DND-41 (cell line): ENCODE results near the gene FLRT1.

Source experiments
- ATAC-seq: fragments of 200-7000 bp; cut with Tn5 transposase; 3 replicates; pipeline ENCODE4 v1.9.1; 2021; ENCODE audit warnings: low read depth; ENCODE audit not compliant: insufficient read depth
- DNase-seq: peaks from one replicate; pipeline ENCODE4 v3.0.0-alpha.2; 2020
- H2AFZ ChIP-seq: 2 replicates; pipeline ENCODE4 v1.6.0; 2012; ENCODE audit warnings: low read depth, low read length
- H3K27ac ChIP-seq: 2 replicates; pipeline ENCODE4 v1.5.1; 2012; ENCODE audit warnings: low read length, inconsistent platforms
- H3K27me3 ChIP-seq: fragments of 200-600 bp; sonication (generic); 2 replicates; pipeline ENCODE4 v1.6.0; 2012; ENCODE audit warnings: low read length, mild to moderate bottlenecking, inconsistent platforms; ENCODE audit not compliant: insufficient read depth, poor library complexity
- H3K36me3 ChIP-seq: 2 replicates; pipeline ENCODE4 v1.5.1; 2012; ENCODE audit warnings: low read length, inconsistent platforms; ENCODE audit not compliant: insufficient read depth
- H3K4me1 ChIP-seq: 2 replicates; pipeline ENCODE4 v1.5.1; 2012; ENCODE audit warnings: mild to moderate bottlenecking, low read length; ENCODE audit not compliant: insufficient read depth
- H3K4me2 ChIP-seq: 2 replicates; pipeline ENCODE4 v1.6.0; 2012; ENCODE audit warnings: mild to moderate bottlenecking, moderate library complexity, low read length, inconsistent platforms; ENCODE audit not compliant: insufficient read depth
- H3K4me3 ChIP-seq, 2 experiments: fragments of 200-600 bp in 1 of 2; shearing (Covaris generic) in 1 of 2; 2 replicates each; pipeline ENCODE4 v1.5.1; 2012 to 2016; ENCODE audit warnings: inconsistent platforms in 2 of 2, low read length in 2 of 2, mild to moderate bottlenecking in 2 of 2, low read depth in 1 of 2, moderate library complexity in 1 of 2
- H3K79me2 ChIP-seq: 2 replicates; pipeline ENCODE4 v1.6.0; 2012; ENCODE audit warnings: low read length, inconsistent platforms; ENCODE audit not compliant: insufficient read depth
- H3K9ac ChIP-seq: 2 replicates; pipeline ENCODE4 v1.6.0; 2012; ENCODE audit warnings: low read depth, mild to moderate bottlenecking, inconsistent platforms, low read length, moderate library complexity
- H3K9me3 ChIP-seq: 2 replicates; pipeline ENCODE4 v1.5.1; 2012; ENCODE audit warnings: low read length, moderate library complexity, mild to moderate bottlenecking, inconsistent platforms; ENCODE audit not compliant: insufficient read depth, severe bottlenecking
- H4K20me1 ChIP-seq: 2 replicates; pipeline ENCODE4 v1.6.0; 2012; ENCODE audit warnings: low read length; ENCODE audit not compliant: insufficient read depth
- CTCF ChIP-seq: IDR thresholded peaks from 2 replicates; pipeline ENCODE4 v1.5.1; 2012; ENCODE audit warnings: borderline replicate concordance, low read length, moderate library complexity, mild to moderate bottlenecking; ENCODE audit not compliant: poor library complexity, severe bottlenecking; ENCODE audit errors: extremely low read depth
- EZH2 ChIP-seq: IDR thresholded peaks from 3 replicates; pipeline ENCODE4 v1.6.1; 2012; ENCODE audit warnings: borderline replicate concordance, low read depth, mild to moderate bottlenecking, moderate library complexity, low read length, inconsistent platforms; ENCODE audit not compliant: severe bottlenecking

The FLRT1 gene

GRCh38 chr11:64072403-64072802 lies 36.7 kb downstream of the FLRT1 start:
- Histone ChIP-seq H3K9me3 (no peaks in the 10 kb centered on the region), H3K27me3 (no peaks in the 10 kb centered on the region), H3K27ac (no peak overlapping the region), H3K9ac (no peak overlapping the region), H3K79me2 (no peaks in the 10 kb centered on the region), H3K36me3 (no peaks in the 10 kb centered on the region), H3K4me3 (no peak overlapping the region), H3K4me1 (no peaks in the 10 kb centered on the region), H2AFZ (no peak overlapping the region), H3K4me2 (no peak overlapping the region), H4K20me1 (peaks cover 28% of the 10 kb centered on the region)
- TF ChIP-seq CTCF (no peak), EZH2 (no peak)
- ATAC-seq (no peak), DNase-seq (no peak)

- ATAC-seq (no peak), DNase-seq (no peak)
- TF ChIP-seq EZH2 = no peak
- TF ChIP-seq CTCF = no peak
- Histone ChIP-seq H3K4me2 (no peak overlapping the region), H4K20me1 (peaks cover 28% of the 10 kb centered on the region), H3K27me3 (no peaks in the 10 kb centered on the region), H3K36me3 (no peaks in the 10 kb centered on the region), H2AFZ (no peak overlapping the region), H3K27ac (no peak overlapping the region), H3K9me3 (no peaks in the 10 kb centered on the region), H3K79me2 (no peaks in the 10 kb centered on the region), H3K4me3 (no peak overlapping the region), H3K9ac (no peak overlapping the region), H3K4me1 (no peaks in the 10 kb centered on the region)
Observed at GRCh38 chr11:64072871-64073270, 37.1 kb downstream of the FLRT1 start.

- Histone ChIP-seq H3K4me3 (no peak overlapping the region), H3K27me3 (no peaks in the 10 kb centered on the region), H3K36me3 (no peaks in the 10 kb centered on the region), H3K4me2 (no peak overlapping the region), H3K9me3 (no peaks in the 10 kb centered on the region), H3K79me2 (no peaks in the 10 kb centered on the region), H3K4me1 (no peaks in the 10 kb centered on the region), H2AFZ (no peak overlapping the region), H3K9ac (no peak overlapping the region), H4K20me1 (peaks cover 29% of the 10 kb centered on the region), H3K27ac (no peak overlapping the region)
- DNase-seq (no peak), ATAC-seq (no peak)
- no peak for TF ChIP-seq EZH2
- no peak for TF ChIP-seq CTCF
Observed at GRCh38 chr11:64073542-64073941, 37.8 kb downstream of the FLRT1 start.

- Histone ChIP-seq H3K4me3 (no peak overlapping the region), H3K9me3 (no peaks in the 10 kb centered on the region), H3K27ac (no peak overlapping the region), H4K20me1 (peaks cover 26% of the 10 kb centered on the region), H3K4me1 (no peaks in the 10 kb centered on the region), H3K79me2 (no peaks in the 10 kb centered on the region), H3K9ac (no peak overlapping the region), H3K27me3 (no peaks in the 10 kb centered on the region), H3K36me3 (no peaks in the 10 kb centered on the region), H2AFZ (no peak overlapping the region), H3K4me2 (no peak overlapping the region)
- no peak for TF ChIP-seq CTCF
- TF ChIP-seq EZH2 = no peak
- DNase-seq (no peak), ATAC-seq (no peak)
Observed at GRCh38 chr11:64074239-64074638, 38.5 kb downstream of the FLRT1 start.
